ENCODE results near the gene ZNF74.

Gene ZNF74

GRCh38 chr22:20434264-20434751, 40.4 kb downstream of the ZNF74 start:
- no peak for DNase-seq

GRCh38 chr22:20434773-20435172, 40.8 kb downstream of the ZNF74 start:
- no peak for DNase-seq

GRCh38 chr22:20435436-20436306, 41.7 kb downstream of the ZNF74 start:
- DNase-seq, result no peak

GRCh38 chr22:20436307-20436767, 42.4 kb downstream of the ZNF74 start:
- no peak for DNase-seq

- DNase-seq, result no peak
Observed at GRCh38 chr22:20436768-20437612, 43.0 kb downstream of the ZNF74 start.

GRCh38 chr22:20437613-20438426, 43.9 kb downstream of the ZNF74 start, which contains the start of gene SCARF2:
TSS of gene SCARF2 (minus strand) at chr22:20437825. CDS start at chr22:20437754, 71 bp downstream.
- DNase-seq, result no peak

- DNase-seq, result no peak
Observed at GRCh38 chr22:20438427-20438677, 44.4 kb downstream of the ZNF74 start.

GRCh38 chr22:20438678-20439492, 44.9 kb downstream of the ZNF74 start:
- DNase-seq, result no peak

- DNase-seq, result no peak
Observed at GRCh38 chr22:20439556-20439927, 45.6 kb downstream of the ZNF74 start.

- DNase-seq, result no peak
Observed at GRCh38 chr22:20439928-20440575, 46.1 kb downstream of the ZNF74 start.

- no peak for DNase-seq
Observed at GRCh38 chr22:20440637-20441591, 47.0 kb downstream of the ZNF74 start.

- no peak for DNase-seq
Observed at GRCh38 chr22:20441631-20442484, 47.9 kb downstream of the ZNF74 start.

- no peak for DNase-seq
Observed at GRCh38 chr22:20442485-20443284, 48.7 kb downstream of the ZNF74 start.

- DNase-seq, result no peak
Observed at GRCh38 chr22:20444325-20444724, 50.4 kb downstream of the ZNF74 start.

- no peak for DNase-seq
Observed at GRCh38 chr22:20446383-20446970, 52.5 kb downstream of the ZNF74 start.

GRCh38 chr22:20448630-20449029, 54.7 kb downstream of the ZNF74 start:
- no peak for DNase-seq

GRCh38 chr22:20449819-20450550, 56.0 kb downstream of the ZNF74 start:
- no peak for DNase-seq
